Measurements from ENCODE around the gene PAPOLB.

The PAPOLB gene

GRCh38 chr7:4840079-4840501, 21.7 kb downstream of the PAPOLB start:
- DNase-seq = no peak

- DNase-seq = no peak
Measured at GRCh38 chr7:4838626-4839334, 23.1 kb downstream of the PAPOLB start.

- no peak for DNase-seq
Measured at GRCh38 chr7:4837803-4838625, 23.8 kb downstream of the PAPOLB start.

GRCh38 chr7:4837041-4837802, 24.6 kb downstream of the PAPOLB start:
- no peak for DNase-seq

GRCh38 chr7:4836206-4836661, 25.6 kb downstream of the PAPOLB start:
- no peak for DNase-seq

- no peak for DNase-seq
Measured at GRCh38 chr7:4835398-4836205, 26.2 kb downstream of the PAPOLB start.

- DNase-seq = no peak
Measured at GRCh38 chr7:4834601-4835397, 27.0 kb downstream of the PAPOLB start.

GRCh38 chr7:4833691-4834600, 27.9 kb downstream of the PAPOLB start:
- no peak for DNase-seq

- DNase-seq = no peak
Measured at GRCh38 chr7:4833176-4833575, 28.7 kb downstream of the PAPOLB start.

GRCh38 chr7:4832711-4833110, 29.1 kb downstream of the PAPOLB start:
- no peak for DNase-seq

GRCh38 chr7:4831723-4832495, 29.9 kb downstream of the PAPOLB start:
- DNase-seq = no peak

GRCh38 chr7:4830176-4830575, 31.7 kb downstream of the PAPOLB start:
- peak in 3 of 4 experiments; percentile 12 to 32 (median 28) for DNase-seq

- DNase-seq = no peak
Measured at GRCh38 chr7:4828720-4829383, 33.0 kb downstream of the PAPOLB start.

- no peak for DNase-seq
Measured at GRCh38 chr7:4825081-4825480, 36.7 kb downstream of the PAPOLB start.

- no peak for DNase-seq
Measured at GRCh38 chr7:4824120-4824775, 37.6 kb downstream of the PAPOLB start.

GRCh38 chr7:4823441-4824119, 38.2 kb downstream of the PAPOLB start:
- no peak for DNase-seq

- DNase-seq = no peak
Measured at GRCh38 chr7:4822677-4823076, 39.2 kb downstream of the PAPOLB start.

GRCh38 chr7:4820967-4821471, 40.8 kb downstream of the PAPOLB start:
- no peak for DNase-seq

Measured in activated naive CD4-positive, alpha-beta T cell (primary cell).